ENCODE measurements around the gene PNMA8C. TPM values are rescaled to one million over a fixed set of nuclear protein-coding genes. Genes with fewer than 3 reads are reported as not detected.

The PNMA8C gene
- total and polyA plus RNA-seq, 2 experiments from 2014 or later, result 0.44 to 2.3 TPM

DNA sequence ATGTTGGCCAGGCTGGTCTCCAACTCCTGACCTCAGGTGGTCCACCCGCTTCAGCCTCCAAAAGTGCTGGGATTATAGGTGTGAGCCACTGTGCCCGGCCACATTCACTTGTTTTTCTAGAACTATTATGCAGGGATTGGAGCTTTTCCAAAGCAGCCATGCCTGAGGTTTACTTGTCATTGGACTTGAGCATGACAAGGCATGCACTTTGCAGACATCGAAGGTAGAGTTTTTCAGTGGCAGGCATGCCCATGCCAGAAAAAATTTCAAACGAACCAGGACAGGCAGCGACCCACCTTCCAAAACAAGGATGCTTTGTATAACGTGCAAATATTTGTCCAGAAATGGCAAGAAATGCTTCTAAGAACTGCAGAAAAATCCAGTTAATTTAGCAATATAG, 24.9 kb upstream of the PNMA8C start:
- peaks cover 7% of the 10 kb centered on the region; the same call in 2 of the 3 replicates for H3K9me3 Mint-ChIP-seq

GRCh38 chr19:46452186-46452585, 23.4 kb upstream of the PNMA8C start:
- H3F3A ChIP-seq (replicated peaks; ENCODE audit: low read depth), result no peaks in the 10 kb centered on the region
- no peaks in the 10 kb centered on the region for H3K9me2 ChIP-seq (ENCODE audit: insufficient read depth)
- no peak for DNase-seq (ENCODE audit: low spot score)
- H3K27ac Mint-ChIP-seq, result no peak overlapping the region
- H3K27me3 Mint-ChIP-seq (ENCODE audit: insufficient read depth, low read depth, poor library complexity), result no peaks in the 10 kb centered on the region
- H4K20me1 ChIP-seq (replicated peaks; ENCODE audit: insufficient read depth), result no peaks in the 10 kb centered on the region; the same call in 1 of the 2 replicates
- no peaks in the 10 kb centered on the region for H3K27me3 ChIP-seq (ENCODE audit: insufficient read depth)
- H3K9me3 Mint-ChIP-seq, result peaks cover 7% of the 10 kb centered on the region; the same call in 2 of the 3 replicates
- H3K36me3 ChIP-seq (ENCODE audit: insufficient read depth), result no peaks in the 10 kb centered on the region
- H3K36me3 Mint-ChIP-seq (ENCODE audit: low read depth), result no peaks in the 10 kb centered on the region
- ATAC-seq, result no peak
- H3K4me1 Mint-ChIP-seq, result no peaks in the 10 kb centered on the region
- TF ChIP-seq, protein P1, sequence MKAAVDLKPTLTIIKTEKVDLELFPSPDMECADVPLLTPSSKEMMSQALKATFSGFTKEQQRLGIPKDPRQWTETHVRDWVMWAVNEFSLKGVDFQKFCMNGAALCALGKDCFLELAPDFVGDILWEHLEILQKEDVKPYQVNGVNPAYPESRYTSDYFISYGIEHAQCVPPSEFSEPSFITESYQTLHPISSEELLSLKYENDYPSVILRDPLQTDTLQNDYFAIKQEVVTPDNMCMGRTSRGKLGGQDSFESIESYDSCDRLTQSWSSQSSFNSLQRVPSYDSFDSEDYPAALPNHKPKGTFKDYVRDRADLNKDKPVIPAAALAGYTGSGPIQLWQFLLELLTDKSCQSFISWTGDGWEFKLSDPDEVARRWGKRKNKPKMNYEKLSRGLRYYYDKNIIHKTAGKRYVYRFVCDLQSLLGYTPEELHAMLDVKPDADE (IDR thresholded peaks at IDR 0.05), result no peak
- TF ChIP-seq EZH2 (IDR thresholded peaks at IDR 0.05; ENCODE audit: low read depth, unreplicated experiment) (no peak), ZNF462 (CRISPR knock-in tag; IDR thresholded peaks at IDR 0.05) (no peak), REST (IDR thresholded peaks at IDR 0.05; ENCODE audit: unreplicated experiment) (no peak), EZH2phosphoT487 (IDR thresholded peaks at IDR 0.05; ENCODE audit: unreplicated experiment) (no peak), STAT1 (IDR thresholded peaks at IDR 0.05; ENCODE audit: unreplicated experiment) (no peak), NANOG (IDR thresholded peaks at IDR 0.05; ENCODE audit: borderline replicate concordance) (no peak), ZNF331 (CRISPR knock-in tag; IDR thresholded peaks at IDR 0.05; ENCODE audit: low read depth) (no peak)
- no peaks in the 10 kb centered on the region for H3K79me2 ChIP-seq (replicated peaks; ENCODE audit: insufficient read depth)
- H3K4me3 Mint-ChIP-seq, result no peak overlapping the region
- H3K27ac ChIP-seq (ENCODE audit: low read depth), result no peak overlapping the region
- H2AFZ ChIP-seq, result no peak overlapping the region
- H3K4me1 ChIP-seq (ENCODE audit: insufficient read depth), result no peaks in the 10 kb centered on the region
- H3K4me3 ChIP-seq, result no peak overlapping the region
- no peak overlapping the region for H3K4me2 ChIP-seq

More for the DNA sequence above, 24.9 kb upstream of the PNMA8C start:
- Histone ChIP-seq H4K20me1 (replicated peaks; ENCODE audit: insufficient read depth) (no peaks in the 10 kb centered on the region; the same call in 1 of the 2 replicates), H3K4me3 (no peak overlapping the region), H3K36me3 (ENCODE audit: insufficient read depth) (no peaks in the 10 kb centered on the region), H2AFZ (no peak overlapping the region), H3K4me2 (no peak overlapping the region), H3K27ac (ENCODE audit: low read depth) (no peak overlapping the region), H3K79me2 (replicated peaks; ENCODE audit: insufficient read depth) (no peaks in the 10 kb centered on the region), H3F3A (replicated peaks; ENCODE audit: low read depth) (no peaks in the 10 kb centered on the region), H3K9me2 (ENCODE audit: insufficient read depth) (no peaks in the 10 kb centered on the region), H3K4me1 (ENCODE audit: insufficient read depth) (no peaks in the 10 kb centered on the region), H3K27me3 (ENCODE audit: insufficient read depth) (no peaks in the 10 kb centered on the region)
- H3K27ac Mint-ChIP-seq, result no peak overlapping the region
- H3K4me3 Mint-ChIP-seq, result no peak overlapping the region
- H3K4me1 Mint-ChIP-seq, result no peaks in the 10 kb centered on the region
- TF ChIP-seq NANOG (IDR thresholded peaks at IDR 0.05; ENCODE audit: borderline replicate concordance), result no peak
- no peaks in the 10 kb centered on the region for H3K27me3 Mint-ChIP-seq (ENCODE audit: insufficient read depth, low read depth, poor library complexity)
- ATAC-seq (no peak), DNase-seq (ENCODE audit: low spot score) (no peak)
- no peaks in the 10 kb centered on the region for H3K36me3 Mint-ChIP-seq (ENCODE audit: low read depth)
